Hepatocyte (in vitro differentiated cells): ENCODE data around the gene KRT7. TPM values are rescaled to one million over a fixed set of nuclear protein-coding genes. Genes with fewer than 3 reads are reported as not detected.
"Not testable (repeated sequence)": the region's sequence is repeated elsewhere in the genome, so short reads cannot be mapped to it uniquely, and the experiment has no call there.

Experiments used
- DNase-seq: peaks from one replicate; pipeline ENCODE4 v3.0.0-alpha.2; 2016; ENCODE audit warnings: low spot score
- H2AFZ ChIP-seq: fragments of 200-600 bp; sonication (generic); 2 replicates; pipeline ENCODE4 v1.6.0; 2016; ENCODE audit warnings: antibody characterized with exemption, mild to moderate bottlenecking
- H3K27ac ChIP-seq: fragments of 200-600 bp; sonication (generic); 2 replicates; pipeline ENCODE4 v1.5.1; 2016; ENCODE audit warnings: mild to moderate bottlenecking
- H3K27me3 ChIP-seq: fragments of 200-600 bp; sonication (generic); 2 replicates; pipeline ENCODE4 v1.6.1; 2016
- H3K36me3 ChIP-seq: fragments of 200-600 bp; sonication (generic); replicated peaks from 2 replicates; pipeline ENCODE4 v1.5.1; 2016; ENCODE audit warnings: low read depth; ENCODE audit not compliant: insufficient read depth
- H3K4me1 ChIP-seq: fragments of 200-600 bp; sonication (generic); 2 replicates; pipeline ENCODE4 v1.5.1; 2016; ENCODE audit warnings: mild to moderate bottlenecking, moderate library complexity; ENCODE audit not compliant: insufficient read depth
- H3K4me2 ChIP-seq: fragments of 200-600 bp; sonication (generic); 2 replicates; pipeline ENCODE4 v1.6.0; 2016
- H3K4me3 ChIP-seq: fragments of 200-600 bp; sonication (generic); 2 replicates; pipeline ENCODE4 v1.5.1; 2016; ENCODE audit warnings: mild to moderate bottlenecking
- H3K79me2 ChIP-seq: fragments of 200-600 bp; sonication (generic); 2 replicates; pipeline ENCODE4 v1.6.0; 2017; ENCODE audit warnings: mild to moderate bottlenecking
- H3K9me2 ChIP-seq: fragments of 200-600 bp; sonication (generic); replicated peaks from 2 replicates; pipeline ENCODE4 v1.6.0; 2017; ENCODE audit warnings: mild to moderate bottlenecking; ENCODE audit not compliant: insufficient read depth
- H3K9me3 ChIP-seq: fragments of 200-600 bp; sonication (generic); 2 replicates; pipeline ENCODE4 v1.5.1; 2016; ENCODE audit warnings: low read depth, mild to moderate bottlenecking
- H4K20me1 ChIP-seq: fragments of 200-600 bp; sonication (generic); 2 replicates; pipeline ENCODE4 v1.6.0; 2016; ENCODE audit warnings: mild to moderate bottlenecking; ENCODE audit not compliant: insufficient read depth, poor library complexity, severe bottlenecking
- EZH2 ChIP-seq: fragments of 200-600 bp; sonication (generic); IDR thresholded peaks from 2 replicates; pipeline ENCODE4 v1.6.1; 2016; ENCODE audit warnings: antibody characterized with exemption, mild to moderate bottlenecking, borderline replicate concordance
- EZH2phosphoT487 ChIP-seq: fragments of 200-600 bp; sonication (generic); IDR thresholded peaks from one replicate; pipeline ENCODE4 v1.6.1; 2018; ENCODE audit warnings: antibody characterized with exemption, mild to moderate bottlenecking, low read depth, moderate library complexity; ENCODE audit not compliant: unreplicated experiment, severe bottlenecking
- WGBS: methylation state at CpG from one replicate; pipeline ENCODE4 v1.1.6; 2016; ENCODE audit warnings: low lambda C conversion rate; ENCODE audit errors: missing lambda C conversion rate; 5-methylcytosine and 5-hydroxymethylcytosine counted together
- polyA plus RNA-seq: library from polyadenylated mRNA; unstranded; fragments of >200 nt; fragmentation: Nextera tagmentation; extraction: Ambion mirVana; gene quantifications from 2 replicates; pipeline ENCODE4 v1.2.1, GENCODE V29; 2016
- total RNA-seq: library from RNA; depleted of rRNA; stranded (reverse); fragments of >200 nt; gene quantifications from 2 replicates; pipeline ENCODE4 v1.2.3, GENCODE V29; 2014
- TF ChIP-seq, protein P1 (sequence below): fragments of 200-600 bp; sonication (generic); IDR thresholded peaks from 2 replicates; pipeline ENCODE4 v1.5.1; 2016; ENCODE audit warnings: antibody characterized with exemption, mild to moderate bottlenecking; ENCODE audit not compliant: poor library complexity

Gene KRT7
- total and polyA plus RNA-seq, 2 experiments from 2014 or later = 27.1 to 33.3 TPM

DNA sequence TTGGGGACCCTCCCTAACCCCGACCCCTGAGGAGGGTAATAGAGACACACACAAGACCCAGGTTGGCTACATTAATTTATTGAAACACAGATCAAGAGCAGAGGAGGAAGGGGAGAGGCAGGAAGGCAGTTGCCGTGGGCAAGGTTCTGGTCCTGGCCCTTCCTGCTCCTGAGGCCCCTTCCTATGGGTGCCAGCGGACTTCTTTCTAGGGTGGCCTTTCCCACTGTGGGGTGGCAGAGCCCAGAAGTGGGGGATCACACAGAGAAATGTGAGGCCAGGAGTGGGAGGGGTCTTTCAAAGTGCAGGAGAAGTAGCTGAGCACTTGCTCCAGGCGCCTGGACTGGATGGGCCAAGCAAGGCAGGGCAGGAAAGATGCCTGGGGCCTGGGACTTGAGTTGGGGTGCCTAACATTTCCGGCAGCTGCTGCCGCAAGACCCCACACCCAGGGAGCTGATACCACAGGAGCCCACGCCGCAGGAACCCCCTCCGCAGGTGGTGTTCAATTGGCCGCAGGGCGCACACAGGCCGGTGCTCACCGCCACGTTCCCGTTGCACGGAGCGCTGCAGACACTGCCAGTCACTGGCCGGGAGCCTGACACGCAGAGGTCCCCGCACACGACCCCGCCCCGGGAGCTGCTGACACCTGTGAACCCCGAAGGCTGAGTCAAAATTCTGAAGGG lies 52.9 kb downstream of the KRT7 start:
- Histone ChIP-seq H3K4me2 (no peak overlapping the region), H3K9me2 (no peaks in the 10 kb centered on the region), H3K4me3 (no peak overlapping the region), H3K79me2 (no peaks in the 10 kb centered on the region), H2AFZ (no peak overlapping the region), H3K4me1 (peaks cover 7% of the 10 kb centered on the region), H3K9me3 (no peaks in the 10 kb centered on the region), H3K27ac (no peak overlapping the region), H3K36me3 (no peaks in the 10 kb centered on the region), H4K20me1 (no peaks in the 10 kb centered on the region), H3K27me3 (no peaks in the 10 kb centered on the region)
- 92% methylated on average over 24 of the region's 24 CpGs for WGBS
- no peak for DNase-seq
- TF ChIP-seq EZH2 (no peak), EZH2phosphoT487 (no peak)
- TF ChIP-seq, protein P1, sequence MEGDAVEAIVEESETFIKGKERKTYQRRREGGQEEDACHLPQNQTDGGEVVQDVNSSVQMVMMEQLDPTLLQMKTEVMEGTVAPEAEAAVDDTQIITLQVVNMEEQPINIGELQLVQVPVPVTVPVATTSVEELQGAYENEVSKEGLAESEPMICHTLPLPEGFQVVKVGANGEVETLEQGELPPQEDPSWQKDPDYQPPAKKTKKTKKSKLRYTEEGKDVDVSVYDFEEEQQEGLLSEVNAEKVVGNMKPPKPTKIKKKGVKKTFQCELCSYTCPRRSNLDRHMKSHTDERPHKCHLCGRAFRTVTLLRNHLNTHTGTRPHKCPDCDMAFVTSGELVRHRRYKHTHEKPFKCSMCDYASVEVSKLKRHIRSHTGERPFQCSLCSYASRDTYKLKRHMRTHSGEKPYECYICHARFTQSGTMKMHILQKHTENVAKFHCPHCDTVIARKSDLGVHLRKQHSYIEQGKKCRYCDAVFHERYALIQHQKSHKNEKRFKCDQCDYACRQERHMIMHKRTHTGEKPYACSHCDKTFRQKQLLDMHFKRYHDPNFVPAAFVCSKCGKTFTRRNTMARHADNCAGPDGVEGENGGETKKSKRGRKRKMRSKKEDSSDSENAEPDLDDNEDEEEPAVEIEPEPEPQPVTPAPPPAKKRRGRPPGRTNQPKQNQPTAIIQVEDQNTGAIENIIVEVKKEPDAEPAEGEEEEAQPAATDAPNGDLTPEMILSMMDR = no peak

DNA sequence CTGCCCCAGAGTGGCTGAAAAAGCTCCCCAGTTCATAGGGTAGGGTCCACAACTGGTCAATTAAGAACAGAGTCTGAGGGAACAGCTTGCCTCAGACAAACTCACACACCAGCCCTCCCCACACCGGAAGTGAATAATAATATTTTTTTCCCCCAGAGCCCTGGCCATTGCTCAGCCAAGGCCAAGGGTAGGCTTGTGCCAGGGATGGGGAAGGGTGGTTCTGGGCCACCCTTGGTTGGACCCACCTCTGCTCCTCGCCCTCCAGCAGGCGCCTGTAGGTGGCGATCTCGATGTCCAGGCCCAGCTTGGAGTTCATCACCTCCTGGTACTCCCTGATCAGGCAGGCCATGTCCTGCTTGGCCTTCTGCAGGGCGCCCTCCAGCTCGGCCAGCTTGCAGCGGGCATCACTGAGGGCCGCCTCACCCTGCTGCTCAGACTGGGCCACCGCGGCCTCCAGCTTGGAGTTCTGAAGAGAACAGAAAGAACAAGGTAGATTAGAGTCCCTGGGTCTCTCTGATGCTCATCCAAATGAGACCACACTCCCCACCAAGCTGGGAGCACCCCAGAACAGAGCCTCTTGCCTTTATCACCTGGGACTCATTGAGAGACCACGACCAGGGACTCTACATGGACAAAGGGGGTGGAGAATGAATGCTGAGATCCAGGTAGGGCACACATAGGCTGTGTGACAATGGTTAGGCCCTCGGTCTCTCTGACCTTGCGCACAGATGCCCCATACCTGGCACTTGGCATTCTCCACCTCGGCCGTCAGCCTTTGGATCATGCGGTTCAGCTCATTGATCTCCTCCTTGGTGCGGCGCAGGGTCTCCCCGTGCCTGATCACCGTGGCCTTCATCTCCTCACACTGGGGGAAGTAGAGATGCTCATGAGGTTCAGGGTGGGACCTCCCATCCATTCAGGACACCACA lies 54.1 kb downstream of the KRT7 start:
- not testable (repeated sequence) for H3K79me2 ChIP-seq, H3K4me1 ChIP-seq, H2AFZ ChIP-seq, H3K4me2 ChIP-seq, H3K9me3 ChIP-seq, H3K36me3 ChIP-seq, H3K9me2 ChIP-seq, H3K4me3 ChIP-seq, H3K27me3 ChIP-seq, H3K27ac ChIP-seq, H4K20me1 ChIP-seq, DNase-seq
- 88% methylated on average over 20 of the region's 21 CpGs for whole genome bisulfite sequencing

DNA sequence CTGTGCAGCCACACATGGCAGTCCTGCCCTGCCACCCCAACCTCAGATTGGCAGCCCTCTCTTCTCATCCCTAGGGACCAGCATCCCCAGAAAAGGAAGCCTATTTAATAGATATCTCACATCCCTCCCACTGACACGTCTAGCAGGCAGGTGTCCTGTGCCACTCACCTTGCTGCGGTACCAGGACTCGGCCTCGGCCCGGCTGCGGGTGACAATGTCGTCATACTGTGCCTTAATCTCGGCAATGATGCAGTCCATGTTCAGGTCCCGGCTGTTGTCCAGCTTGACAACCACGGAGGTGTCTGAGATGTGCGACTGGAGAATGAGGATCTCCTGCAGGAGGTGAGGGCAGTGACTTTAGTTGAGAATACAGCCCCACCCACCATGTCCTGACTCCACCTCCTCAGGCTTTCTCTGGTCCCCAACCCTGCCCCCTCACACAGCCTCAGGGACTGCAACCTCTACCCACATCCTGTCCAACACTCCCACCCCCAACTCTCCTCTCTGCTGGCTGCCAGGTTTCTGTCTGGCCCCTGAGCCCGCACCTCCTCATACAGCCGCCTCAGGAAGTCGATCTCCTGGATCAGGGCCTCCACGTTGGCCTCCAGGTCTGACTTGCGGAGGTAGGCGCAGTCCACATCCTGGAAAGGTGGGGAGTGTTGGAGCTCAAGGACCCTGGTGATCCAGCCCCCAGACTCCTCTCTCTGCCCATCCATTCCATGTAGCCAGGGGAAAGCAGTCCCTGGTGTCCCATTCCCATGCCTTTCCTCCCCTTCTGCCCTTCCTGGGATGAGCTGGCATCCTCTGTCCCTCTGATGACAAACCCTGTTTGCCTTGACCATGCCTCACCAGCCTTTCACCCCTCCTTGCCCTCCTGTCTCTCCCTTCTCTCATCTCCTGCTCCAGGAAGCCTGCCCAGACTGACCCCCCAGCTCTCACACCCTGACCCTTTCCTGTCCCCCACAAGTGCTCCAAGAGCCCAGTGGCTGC lies 55.1 kb downstream of the KRT7 start:
- H4K20me1 ChIP-seq, DNase-seq, H2AFZ ChIP-seq, H3K79me2 ChIP-seq, H3K4me3 ChIP-seq, H3K9me3 ChIP-seq, H3K27ac ChIP-seq, H3K36me3 ChIP-seq, H3K4me2 ChIP-seq, H3K27me3 ChIP-seq, H3K4me1 ChIP-seq, H3K9me2 ChIP-seq: not testable (repeated sequence)
- 88% methylated on average over 15 of the region's 17 CpGs for WGBS

DNA sequence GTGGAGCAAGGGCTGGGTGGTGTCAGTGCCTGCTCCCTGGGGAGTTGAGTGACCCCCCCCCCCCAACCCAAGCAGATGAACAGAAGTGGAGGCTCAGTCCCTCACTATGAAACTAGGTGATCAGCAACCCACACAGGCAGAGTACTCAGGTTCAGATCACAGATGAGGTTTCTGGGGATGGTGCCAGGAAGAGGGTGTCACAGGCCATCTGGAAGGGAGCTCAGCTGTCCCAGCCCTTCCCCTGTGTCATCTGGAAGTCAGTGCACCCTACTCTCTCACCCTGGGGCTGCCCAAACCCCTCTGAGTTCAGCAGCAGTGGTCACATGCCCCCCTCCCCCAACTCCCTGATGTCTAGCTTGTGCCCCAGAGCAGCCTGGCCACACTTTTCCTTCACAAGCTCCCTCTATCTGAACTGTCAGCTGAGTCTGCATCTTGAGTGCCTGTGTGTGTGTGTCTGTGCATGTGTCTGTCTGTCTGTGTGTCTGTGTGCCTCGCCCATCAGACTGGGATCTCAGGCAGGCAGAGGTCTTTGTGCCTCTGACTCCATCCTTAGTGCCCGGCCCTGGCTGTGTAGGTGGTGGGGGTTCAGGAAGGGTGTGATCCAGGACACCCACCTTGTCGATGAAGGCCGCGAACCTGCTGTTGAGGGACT lies 57.6 kb downstream of the KRT7 start:
- not testable (repeated sequence) for H3K36me3 ChIP-seq, H3K4me1 ChIP-seq, H3K9me3 ChIP-seq, DNase-seq, H3K4me3 ChIP-seq, H3K4me2 ChIP-seq, H3K27me3 ChIP-seq, H3K9me2 ChIP-seq, H3K79me2 ChIP-seq, H3K27ac ChIP-seq, H2AFZ ChIP-seq, H4K20me1 ChIP-seq
- WGBS = no CpG with 5 or more reads among the region's 5 CpGs
